Measurements from ENCODE around the gene RRAGC. TPM values are rescaled to one million over a fixed set of nuclear protein-coding genes. Genes with fewer than 3 reads are reported as not detected.

The RRAGC gene
- total and polyA plus RNA-seq, 9 of the 15 experiments (the other 6 are each of a cell fraction or from before 2014, with no cell fraction given), result 3.9 to 16.9 (median 10.9) TPM

- TF ChIP-seq ZBTB34 (CRISPR knock-in tag; IDR thresholded peaks at IDR 0.05) (no peak), FOXP4 (CRISPR knock-in tag; IDR thresholded peaks at IDR 0.05; ENCODE audit: borderline replicate concordance) (no peak), BCOR (IDR thresholded peaks at IDR 0.05) (no peak), L3MBTL2 (IDR thresholded peaks at IDR 0.05) (peak; percentile 37; the same call in 1 of the 2 replicates), FOS (IDR thresholded peaks at IDR 0.05; ENCODE audit: extremely low read depth, insufficient read length) (no peak), MXD1 (CRISPR knock-in tag; IDR thresholded peaks at IDR 0.05; ENCODE audit: borderline replicate concordance, poor library complexity, severe bottlenecking) (no peak), POLR2H (tag; IDR thresholded peaks at IDR 0.05; ENCODE audit: low read depth) (no peak; the same call in 1 of the 2 replicates), FOXO4 (CRISPR knock-in tag; IDR thresholded peaks at IDR 0.05) (no peak), ZNF696 (CRISPR knock-in tag; conservative IDR thresholded peaks at IDR 0.05) (no peak), MIER1 (IDR thresholded peaks at IDR 0.05; ENCODE audit: low read depth) (no peak; the same call in 1 of the 2 replicates), TAF9B (IDR thresholded peaks at IDR 0.05; ENCODE audit: partially characterized antibody) (no peak), ZNF445 (CRISPR knock-in tag; IDR thresholded peaks at IDR 0.05; ENCODE audit: low read depth) (no peak), ZNF134 (CRISPR knock-in tag; conservative IDR thresholded peaks at IDR 0.05) (no peak), ETV5 (CRISPR knock-in tag; IDR thresholded peaks at IDR 0.05; ENCODE audit: low read depth) (peak; percentile 85), MCM3 (IDR thresholded peaks at IDR 0.05) (no peak), KLF10 (CRISPR knock-in tag; IDR thresholded peaks at IDR 0.05) (no peak), NR1H2 (CRISPR knock-in tag; IDR thresholded peaks at IDR 0.05) (0 out of 2 replicates have a peak, but pooled peaks have one; percentile 85), ZNF175 (CRISPR knock-in tag; IDR thresholded peaks at IDR 0.05; ENCODE audit: low read depth) (no peak), RBM14 (IDR thresholded peaks at IDR 0.05; ENCODE audit: borderline replicate concordance, insufficient read depth, low read depth, low read length) (no peak), ZNF764 (CRISPR knock-in tag; IDR thresholded peaks at IDR 0.05; ENCODE audit: low read depth) (no peak), ZKSCAN3 (CRISPR knock-in tag; IDR thresholded peaks at IDR 0.05) (no peak), E2F4 (CRISPR knock-in tag; IDR thresholded peaks at IDR 0.05; ENCODE audit: low read depth) (no peak)
These were observed 13.7 kb upstream of the RRAGC start, which contains the start of gene MYCBP (continued) for GRCh38 chr1:38873027-38873969.
